ENCODE measurements around the gene ZMAT5.
A peak's percentile ranks its signal among the peaks of the same experiment; 100 is the strongest.

The ZMAT5 gene

GRCh38 chr22:29706486-29706885 lies 60.3 kb downstream of the ZMAT5 start:
- no peak for DNase-seq (ENCODE audit: low read depth)

DNA sequence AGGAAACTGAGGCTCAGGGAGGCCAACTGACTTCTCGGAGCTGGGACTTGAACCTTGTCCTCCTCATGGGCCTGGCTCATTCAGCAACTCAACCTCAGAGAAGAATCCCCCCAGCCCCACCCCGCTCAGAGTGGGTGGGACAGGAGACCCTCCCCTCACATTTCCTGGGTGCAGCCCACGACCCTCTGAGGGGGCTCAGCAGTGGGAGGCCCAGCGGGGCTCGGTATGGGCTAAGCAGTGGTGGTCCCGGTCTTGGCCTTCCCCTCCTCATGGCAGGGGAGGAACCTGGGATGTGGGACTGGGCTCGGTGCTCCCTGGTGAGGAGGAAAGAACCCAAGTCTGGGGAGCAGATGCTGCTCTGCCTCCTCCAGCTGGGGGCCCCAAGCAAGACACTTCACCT lies 61.2 kb downstream of the ZMAT5 start:
- no peak for DNase-seq (ENCODE audit: low read depth)

DNA sequence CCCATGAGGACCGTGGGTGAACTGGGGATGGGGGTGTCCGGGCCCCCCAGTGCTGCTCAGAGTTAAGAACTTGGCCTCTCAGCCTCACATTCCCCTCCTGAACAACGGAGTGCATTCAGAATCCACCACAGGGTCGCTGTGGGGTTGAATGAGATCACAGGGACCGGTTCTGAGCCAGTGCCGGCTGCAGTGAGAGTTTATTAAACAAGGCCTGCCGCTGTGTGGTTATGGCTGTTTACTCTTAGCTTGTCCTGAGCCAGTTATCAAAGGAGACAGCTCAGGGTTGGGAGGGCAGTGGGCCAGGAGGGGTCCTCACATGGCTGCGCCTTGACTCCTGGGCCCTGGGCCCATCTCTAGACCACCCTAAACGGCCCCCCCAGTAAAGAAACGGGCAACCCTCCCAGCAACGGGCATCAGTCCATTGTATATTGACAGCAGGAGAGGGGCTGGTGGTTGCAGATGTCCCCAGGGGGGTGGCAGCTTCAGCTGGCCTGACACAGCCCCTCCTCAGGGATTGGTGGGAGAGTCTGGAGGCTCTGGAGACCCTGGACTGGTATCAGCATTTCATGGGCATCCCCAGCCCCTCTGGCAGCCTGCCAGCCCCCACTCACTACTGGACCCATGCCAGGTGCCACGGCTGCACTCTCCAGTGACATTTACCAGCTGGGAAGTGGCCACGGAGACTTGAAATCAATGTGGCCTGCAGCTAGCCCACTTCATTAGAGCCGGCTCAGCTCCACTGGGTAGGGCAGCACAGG lies 62.1 kb downstream of the ZMAT5 start:
- DNase-seq (ENCODE audit: low read depth), result peak; percentile 16

GRCh38 chr22:29703569-29704195 lies 63.1 kb downstream of the ZMAT5 start:
- no peak for DNase-seq (ENCODE audit: low read depth)

- DNase-seq (ENCODE audit: low read depth), result no peak
These were observed 63.8 kb downstream of the ZMAT5 start for GRCh38 chr22:29702931-29703501.

DNA sequence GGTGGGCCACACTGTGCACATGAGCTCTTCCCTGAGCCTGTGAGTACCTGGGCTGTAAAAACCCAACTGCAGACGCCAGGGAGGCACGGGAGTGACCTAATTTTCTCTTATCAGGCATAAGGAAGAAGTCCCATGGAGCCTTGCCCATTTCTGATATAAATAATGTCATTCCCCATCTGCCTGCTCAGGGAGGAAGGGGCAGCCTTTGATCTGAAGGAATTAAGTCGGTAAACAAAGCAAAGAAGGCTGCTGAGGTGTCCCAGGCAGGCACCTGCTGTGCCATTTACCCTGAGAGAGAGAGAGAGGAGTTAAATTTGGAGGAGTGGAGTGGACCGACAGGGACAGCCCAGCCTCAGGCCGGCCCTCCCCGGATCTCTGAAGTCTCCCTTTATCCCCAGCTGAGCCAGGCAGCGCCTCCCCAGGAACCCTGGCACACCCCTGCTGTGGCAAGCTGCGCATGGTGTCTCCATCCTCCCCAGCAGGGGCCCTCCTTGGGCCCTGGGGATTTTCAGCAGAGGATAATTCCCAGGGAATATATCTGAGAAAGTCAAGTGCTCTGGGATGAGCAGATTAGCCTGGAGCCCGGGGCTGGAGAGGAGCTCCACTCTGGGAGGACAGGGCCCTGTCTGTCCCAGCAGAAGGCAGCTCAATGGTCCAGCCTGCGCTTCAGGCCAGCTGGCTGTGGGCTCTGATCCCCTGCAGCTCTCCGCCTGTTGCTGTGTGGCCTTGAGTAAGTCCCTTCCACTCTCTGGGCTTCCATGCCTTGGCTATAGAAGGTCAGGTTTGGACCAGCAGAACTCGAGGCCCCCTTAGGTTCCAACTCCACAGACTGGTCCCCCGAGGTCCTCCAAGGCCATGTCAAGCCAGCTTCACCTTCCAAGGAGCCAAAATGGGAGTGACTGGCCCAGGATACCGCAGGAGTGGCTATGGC lies 64.5 kb downstream of the ZMAT5 start:
- DNase-seq (ENCODE audit: low read depth), result no peak

- DNase-seq (ENCODE audit: low read depth), result no peak
These were observed 65.4 kb downstream of the ZMAT5 start for GRCh38 chr22:29701155-29701999.

DNA sequence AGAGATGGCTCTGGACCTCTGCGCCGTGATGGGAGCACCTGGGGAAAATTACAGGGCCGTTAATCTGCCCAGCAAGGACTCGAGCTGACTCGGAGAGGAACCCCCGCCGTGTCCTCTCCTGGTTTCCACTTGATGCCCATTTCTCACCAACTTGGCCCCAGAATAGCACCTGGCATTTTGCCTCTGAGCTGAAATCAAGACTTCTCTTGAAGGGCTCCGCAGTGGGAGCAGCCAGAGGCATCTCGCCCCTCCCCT lies 66.0 kb downstream of the ZMAT5 start:
- no peak for DNase-seq (ENCODE audit: low read depth)

DNA sequence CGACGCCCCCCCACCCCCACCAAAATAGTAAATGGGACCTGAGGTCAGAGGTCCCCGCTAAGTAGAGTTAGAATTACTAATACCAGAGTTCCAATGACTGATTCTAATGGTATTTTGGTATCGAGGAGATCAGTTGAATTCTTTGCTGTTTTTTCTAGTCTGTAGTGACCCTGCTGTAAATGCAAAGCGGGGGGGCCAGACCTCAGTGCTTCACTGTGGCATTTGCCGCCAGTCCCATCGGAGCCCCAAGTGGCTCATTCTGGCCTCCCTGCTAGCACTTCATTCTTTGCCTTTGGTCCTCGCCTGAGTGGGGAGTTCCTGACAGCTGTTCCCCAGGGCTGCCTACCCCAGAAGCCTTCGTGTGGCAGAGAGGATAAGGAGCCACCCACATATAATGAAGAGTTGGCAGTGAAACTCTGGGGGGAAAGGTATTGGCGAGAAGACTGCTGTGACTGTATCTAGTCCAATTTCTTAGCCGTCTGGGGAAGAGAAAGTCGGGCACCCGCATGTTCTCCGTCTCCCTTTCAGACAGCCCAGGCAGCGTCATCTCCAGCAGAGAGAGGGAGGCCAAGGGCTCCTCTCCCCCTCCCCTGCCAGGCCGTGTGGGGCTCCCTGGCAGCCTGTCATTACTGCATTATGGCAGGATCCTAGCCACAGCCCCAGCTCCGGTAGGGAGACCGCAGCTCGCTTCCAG lies 66.5 kb downstream of the ZMAT5 start:
- no peak for DNase-seq (ENCODE audit: low read depth)

GRCh38 chr22:29697853-29698598 lies 68.8 kb downstream of the ZMAT5 start:
- DNase-seq (ENCODE audit: low read depth), result no peak

- no peak for DNase-seq (ENCODE audit: low read depth)
These were observed 71.5 kb downstream of the ZMAT5 start for GRCh38 chr22:29695129-29695926.

DNA sequence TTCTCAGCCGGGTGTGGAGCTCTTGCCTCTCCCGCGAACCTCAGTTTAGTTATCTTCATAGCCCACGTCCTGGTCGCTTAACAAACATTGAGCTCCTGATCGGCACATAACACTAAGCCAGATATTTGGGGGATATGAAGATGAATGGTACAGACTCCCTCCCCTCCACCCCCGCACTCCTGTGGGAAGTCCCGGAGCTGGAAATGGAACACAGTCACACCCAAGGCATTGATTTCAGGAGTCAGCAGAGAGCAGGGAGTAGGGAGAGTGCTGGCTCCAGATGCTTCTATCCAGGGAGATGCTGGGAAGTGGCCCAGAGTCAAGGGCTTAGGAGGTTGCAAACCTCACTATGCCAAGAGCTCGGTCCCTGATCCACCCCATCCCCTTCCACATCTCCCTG lies 73.1 kb downstream of the ZMAT5 start:
- DNase-seq (ENCODE audit: low read depth), result no peak

DNA sequence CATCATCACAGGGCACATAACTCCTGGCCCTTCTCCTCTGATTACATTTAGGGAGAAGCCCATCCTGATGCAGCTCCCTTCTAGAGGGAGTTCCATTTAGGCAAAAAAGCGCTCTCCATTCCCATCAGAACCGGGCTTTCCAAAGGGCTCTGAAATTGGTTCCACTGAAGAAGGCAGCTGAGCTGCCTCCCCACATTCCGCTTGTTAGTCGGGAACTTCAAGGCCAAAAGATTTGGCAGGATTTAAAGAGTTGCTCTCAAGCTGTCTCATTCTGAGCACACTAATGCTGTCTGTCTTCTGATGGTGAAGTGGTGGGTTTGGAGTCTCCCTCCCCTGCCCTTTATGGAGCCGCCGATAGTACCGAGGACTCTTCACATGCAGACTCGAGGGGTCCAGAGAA lies 73.6 kb downstream of the ZMAT5 start:
- DNase-seq (ENCODE audit: low read depth), result no peak

DNA sequence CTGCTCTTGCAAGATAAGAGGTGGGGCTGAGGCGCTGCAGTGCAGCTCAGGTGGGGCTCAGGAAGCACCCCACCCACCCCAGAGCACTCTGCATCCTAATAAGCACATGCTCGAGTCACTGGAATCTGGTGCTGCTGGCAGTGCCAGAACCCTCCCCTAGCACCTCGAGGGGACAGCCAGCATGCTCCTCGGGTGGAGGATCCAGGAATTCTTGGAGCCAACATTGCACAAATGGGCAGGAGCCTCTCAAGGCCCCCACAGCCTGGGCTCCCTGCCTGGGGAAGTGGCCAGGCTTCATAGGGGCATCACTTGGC lies 74.5 kb downstream of the ZMAT5 start:
- no peak for DNase-seq (ENCODE audit: low read depth)

DNA sequence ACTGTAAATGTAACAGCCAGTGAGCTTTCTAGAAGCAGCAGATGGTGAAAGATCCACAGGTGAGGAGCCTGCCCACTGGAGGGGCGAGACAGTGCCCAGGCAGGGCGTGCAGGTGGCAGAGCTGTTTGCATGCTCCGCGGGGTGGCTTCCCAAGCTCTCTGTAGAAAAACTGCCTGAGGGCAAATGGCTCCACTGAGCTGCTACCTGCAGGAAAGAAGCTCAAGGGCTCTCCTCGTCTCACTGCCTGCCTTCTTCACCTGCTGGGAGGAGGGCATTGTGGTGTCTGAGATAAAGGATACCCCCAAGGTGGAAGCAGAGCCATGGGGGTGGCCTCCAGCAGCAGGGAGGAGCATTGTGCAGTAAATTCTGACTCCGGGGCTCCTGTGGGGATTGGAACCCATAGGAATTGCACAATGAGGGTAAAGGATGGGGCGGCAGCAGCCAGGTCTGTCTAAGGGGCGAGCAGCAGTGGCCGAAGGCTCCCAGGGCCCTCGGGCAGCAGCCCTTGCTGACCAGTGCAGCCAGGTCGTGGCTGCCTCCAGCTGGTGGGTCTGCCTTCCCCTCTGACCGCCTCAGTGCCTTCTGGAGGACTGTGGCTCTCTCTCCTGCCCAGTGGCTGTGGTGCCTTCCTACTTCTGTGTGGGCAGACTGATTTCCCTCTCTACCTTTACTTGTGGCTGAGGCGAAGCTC lies 75.0 kb downstream of the ZMAT5 start:
- DNase-seq (ENCODE audit: low read depth), result no peak

DNA sequence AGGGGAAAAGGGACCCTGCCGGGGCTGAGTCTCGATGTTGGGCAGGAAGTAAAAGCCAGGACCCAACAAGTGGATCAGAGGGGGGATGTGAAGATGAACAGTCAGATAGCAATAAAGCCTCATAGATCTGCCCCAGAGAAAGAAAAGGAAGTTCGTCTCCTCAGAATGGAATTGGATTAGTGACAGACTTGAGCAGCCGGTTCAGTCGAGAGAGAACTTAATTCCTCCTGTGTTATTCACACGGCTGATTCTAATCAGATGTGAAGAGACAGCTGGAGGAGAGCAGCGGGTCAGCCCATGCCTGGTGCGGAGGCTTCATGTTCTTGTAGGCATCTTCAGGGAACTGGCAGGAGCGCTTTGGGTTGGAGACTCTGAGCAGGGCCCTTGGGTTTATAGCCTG lies 76.3 kb downstream of the ZMAT5 start:
- no peak for DNase-seq (ENCODE audit: low read depth)

- DNase-seq (ENCODE audit: low read depth), result peak; percentile 15
These were observed 77.0 kb downstream of the ZMAT5 start for GRCh38 chr22:29689880-29690213.

DNA sequence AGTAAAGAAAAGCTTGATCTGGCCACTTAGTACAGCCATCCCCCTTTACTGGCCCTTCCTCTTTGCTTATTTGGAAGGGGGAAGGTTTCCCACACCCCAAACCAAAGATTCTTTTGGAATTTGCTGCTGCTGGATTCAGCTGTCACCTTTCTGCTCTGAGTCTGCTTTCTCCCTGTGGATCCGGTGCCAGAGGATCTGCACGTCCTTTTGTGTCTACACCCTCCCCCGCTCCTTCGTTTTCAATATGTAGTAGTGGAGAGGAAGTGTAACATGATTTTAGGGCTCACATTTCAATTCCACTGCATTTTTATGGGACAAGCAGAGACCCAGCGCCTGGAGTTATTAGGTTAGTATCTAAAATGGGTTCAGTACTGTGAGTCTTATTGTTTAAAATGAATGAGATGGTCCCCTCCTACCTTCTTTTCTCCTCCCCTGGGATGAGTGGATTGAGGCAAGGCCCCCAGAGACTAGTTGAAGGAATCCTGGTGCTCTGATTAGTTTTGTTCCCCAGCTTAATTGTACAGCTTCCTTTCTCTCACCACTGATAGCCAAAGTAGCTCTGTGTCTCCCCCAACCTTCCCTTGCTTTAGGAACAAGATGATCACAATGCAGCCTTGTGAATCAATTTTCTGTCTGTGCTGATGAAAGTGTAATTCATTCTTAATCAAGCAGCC lies 77.5 kb downstream of the ZMAT5 start:
- DNase-seq (ENCODE audit: low read depth), result no peak

GRCh38 chr22:29684244-29684643 lies 82.6 kb downstream of the ZMAT5 start:
- DNase-seq (ENCODE audit: low read depth), result no peak
